ENCODE results near the gene ITPKB.

- no peak for TF ChIP-seq POLR2A (IDR thresholded peaks at IDR 0.05; ENCODE audit: low read depth, low read length)
- no peak for TF ChIP-seq TAF1 (IDR thresholded peaks at IDR 0.05; ENCODE audit: low read depth, low read length)
- TF ChIP-seq POLR2AphosphoS5 (IDR thresholded peaks at IDR 0.05; ENCODE audit: low read depth, low read length): no peak
These were observed 15.2 kb downstream of the ITPKB start for GRCh38 chr1:226723657-226724532.

Measured in GM12891 (cell line).